Measurements from ENCODE around the gene NR3C2.

DNA sequence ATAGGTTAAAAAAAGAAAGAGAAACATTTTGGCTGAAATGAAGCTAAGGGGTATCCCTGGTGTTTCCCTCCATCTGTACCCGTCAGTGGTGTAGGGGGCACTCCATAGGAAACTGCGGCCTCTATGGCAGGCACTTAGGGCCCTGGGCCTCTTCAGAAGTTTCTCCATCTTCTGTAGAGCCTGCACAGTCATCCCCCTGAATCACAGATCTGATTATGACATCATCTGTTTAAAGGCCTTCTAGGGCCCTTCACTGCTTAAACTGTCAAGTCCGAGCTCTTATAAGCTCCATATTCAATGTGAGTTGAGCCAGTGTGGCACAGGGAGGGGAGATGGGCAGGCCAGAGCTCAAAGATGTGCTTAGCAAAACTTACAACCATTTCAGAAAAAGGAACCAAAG, 241.3 kb downstream of the NR3C2 start:
- TF ChIP-seq, protein P1, sequence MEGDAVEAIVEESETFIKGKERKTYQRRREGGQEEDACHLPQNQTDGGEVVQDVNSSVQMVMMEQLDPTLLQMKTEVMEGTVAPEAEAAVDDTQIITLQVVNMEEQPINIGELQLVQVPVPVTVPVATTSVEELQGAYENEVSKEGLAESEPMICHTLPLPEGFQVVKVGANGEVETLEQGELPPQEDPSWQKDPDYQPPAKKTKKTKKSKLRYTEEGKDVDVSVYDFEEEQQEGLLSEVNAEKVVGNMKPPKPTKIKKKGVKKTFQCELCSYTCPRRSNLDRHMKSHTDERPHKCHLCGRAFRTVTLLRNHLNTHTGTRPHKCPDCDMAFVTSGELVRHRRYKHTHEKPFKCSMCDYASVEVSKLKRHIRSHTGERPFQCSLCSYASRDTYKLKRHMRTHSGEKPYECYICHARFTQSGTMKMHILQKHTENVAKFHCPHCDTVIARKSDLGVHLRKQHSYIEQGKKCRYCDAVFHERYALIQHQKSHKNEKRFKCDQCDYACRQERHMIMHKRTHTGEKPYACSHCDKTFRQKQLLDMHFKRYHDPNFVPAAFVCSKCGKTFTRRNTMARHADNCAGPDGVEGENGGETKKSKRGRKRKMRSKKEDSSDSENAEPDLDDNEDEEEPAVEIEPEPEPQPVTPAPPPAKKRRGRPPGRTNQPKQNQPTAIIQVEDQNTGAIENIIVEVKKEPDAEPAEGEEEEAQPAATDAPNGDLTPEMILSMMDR (IDR thresholded peaks at IDR 0.05), result no peak
- TF ChIP-seq POLR2AphosphoS5 (IDR thresholded peaks at IDR 0.05; ENCODE audit: low read depth, low read length) (no peak), TCF7L2 (IDR thresholded peaks at IDR 0.05; ENCODE audit: low read depth, low read length) (no peak), SIN3A (IDR thresholded peaks at IDR 0.05; ENCODE audit: borderline replicate concordance, insufficient read depth, low read depth, low read length) (no peak)

All from Panc1 (cell line).